Parathyroid adenoma (tissue), 2 donors: ENCODE measurements around the gene SVIL.
"Not testable (repeated sequence)": the region's sequence is repeated elsewhere in the genome, so short reads cannot be mapped to it uniquely, and the experiment has no call there.

Experiments
- H2AFZ ChIP-seq: fragments of 300-600 bp; sonication (generic); one replicate; pipeline ENCODE4 v1.7.0; 2017; ENCODE audit warnings: antibody characterized with exemption, mild to moderate bottlenecking
- H3K27ac ChIP-seq: fragments of 300-600 bp; sonication (generic); one replicate; pipeline ENCODE4 v1.7.0; 2017
- H3K27me3 ChIP-seq: fragments of 300-600 bp; sonication (generic); one replicate; pipeline ENCODE4 v1.7.0; 2017; ENCODE audit warnings: low read length; ENCODE audit not compliant: control insufficient read depth, insufficient read depth
- H3K36me3 ChIP-seq: fragments of 300-600 bp; sonication (generic); one replicate; pipeline ENCODE4 v1.7.0; 2017; ENCODE audit warnings: low read length; ENCODE audit not compliant: control insufficient read depth, insufficient read depth
- H3K4me1 ChIP-seq: fragments of 300-600 bp; sonication (generic); one replicate; pipeline ENCODE4 v1.7.0; 2017; ENCODE audit warnings: control low read depth
- H3K4me2 ChIP-seq: fragments of 300-600 bp; sonication (generic); one replicate; pipeline ENCODE4 v1.7.0; 2017; ENCODE audit warnings: low read length
- H3K4me3 ChIP-seq: fragments of 300-600 bp; sonication (generic); one replicate; pipeline ENCODE4 v1.7.0; 2017; ENCODE audit warnings: low read depth, low read length
- H3K79me2 ChIP-seq: fragments of 300-600 bp; sonication (generic); one replicate; pipeline ENCODE4 v1.7.0; 2017; ENCODE audit warnings: control low read depth
- H3K9ac ChIP-seq: fragments of 300-600 bp; sonication (generic); one replicate; pipeline ENCODE4 v1.7.0; 2017; ENCODE audit warnings: mild to moderate bottlenecking
- H3K9me3 ChIP-seq: fragments of 300-600 bp; sonication (generic); one replicate; pipeline ENCODE4 v1.7.0; 2017; ENCODE audit warnings: low read length; ENCODE audit not compliant: control insufficient read depth
- CTCF ChIP-seq: fragments of 300-600 bp; sonication (generic); IDR thresholded peaks from one replicate; pipeline ENCODE4 v1.7.0; 2017; ENCODE audit warnings: antibody characterized with exemption, mild to moderate bottlenecking
- donor health status: primary hyperparathyroidism.

Gene SVIL

DNA sequence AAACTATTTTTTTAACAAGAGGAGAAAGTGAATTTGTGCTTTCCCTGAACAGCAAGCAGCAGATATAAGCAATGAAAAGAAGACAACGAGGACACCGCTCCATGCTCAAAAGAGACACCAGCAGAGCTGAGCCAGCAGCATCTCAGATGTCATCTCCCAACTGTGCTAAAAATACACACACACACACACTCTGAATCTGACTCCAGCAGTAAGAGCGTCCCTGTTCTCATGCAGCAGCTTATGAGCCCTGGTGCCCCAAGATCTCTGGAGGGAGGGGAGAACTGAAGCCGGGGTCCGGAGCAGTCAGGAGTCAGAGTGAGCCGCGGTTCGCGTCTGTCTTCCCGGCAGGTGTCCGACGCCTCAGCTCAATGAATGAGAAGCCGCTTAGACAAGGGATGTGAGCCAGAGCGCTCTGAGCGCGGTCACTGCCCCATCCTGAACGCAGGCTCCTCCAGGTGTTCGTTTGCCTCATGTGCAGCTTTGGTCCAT lies 49.2 kb downstream of the SVIL start:
- Histone ChIP-seq H3K27ac (peak overlapping the region; percentile 31), H3K4me2 (peak overlapping the region; percentile 47), H3K79me2 (peaks cover 9% of the 10 kb centered on the region), H3K4me1 (peaks cover 21% of the 10 kb centered on the region), H3K9me3 (no peaks in the 10 kb centered on the region), H3K36me3 (no peaks in the 10 kb centered on the region), H3K27me3 (no peaks in the 10 kb centered on the region), H3K4me3 (no peak overlapping the region), H2AFZ (no peak overlapping the region), H3K9ac (no peak overlapping the region)
- TF ChIP-seq CTCF, result no peak

- no peak for TF ChIP-seq CTCF
- Histone ChIP-seq H3K4me2 (no peak overlapping the region), H3K4me3 (no peak overlapping the region), H2AFZ (no peak overlapping the region), H3K27me3 (no peaks in the 10 kb centered on the region), H3K27ac (no peak overlapping the region), H3K9me3 (no peaks in the 10 kb centered on the region), H3K79me2 (peaks cover 16% of the 10 kb centered on the region), H3K4me1 (peaks cover 16% of the 10 kb centered on the region), H3K9ac (no peak overlapping the region), H3K36me3 (no peaks in the 10 kb centered on the region)
Measured at GRCh38 chr10:29584436-29584835, 50.3 kb downstream of the SVIL start.

DNA sequence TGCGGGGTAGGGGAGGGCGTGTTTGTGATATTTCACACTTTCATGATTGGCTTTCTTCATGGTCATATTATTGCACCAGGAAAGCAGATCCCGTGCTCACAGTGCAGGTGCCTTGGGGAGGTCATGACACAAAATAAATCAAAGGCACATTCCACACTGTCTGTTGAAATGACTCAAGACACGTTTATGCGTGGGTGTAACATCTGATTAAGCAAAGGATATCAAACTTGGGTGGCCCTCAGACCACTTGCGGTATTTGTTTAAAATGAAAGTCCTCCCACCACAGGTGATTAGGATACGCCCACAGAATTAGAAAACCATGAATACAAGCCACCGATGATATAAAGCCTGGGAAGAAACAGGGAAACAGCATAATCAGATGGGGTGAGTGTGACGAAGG lies 51.1 kb downstream of the SVIL start:
- no peak overlapping the region for H3K27ac ChIP-seq
- no peak overlapping the region for H3K4me2 ChIP-seq
- peaks cover 10% of the 10 kb centered on the region for H3K4me1 ChIP-seq
- H3K9me3 ChIP-seq, result no peaks in the 10 kb centered on the region
- H3K4me3 ChIP-seq, result no peak overlapping the region
- no peak for TF ChIP-seq CTCF
- H3K27me3 ChIP-seq, result no peaks in the 10 kb centered on the region
- H3K9ac ChIP-seq, result no peak overlapping the region
- peaks cover 18% of the 10 kb centered on the region for H3K79me2 ChIP-seq
- no peak overlapping the region for H2AFZ ChIP-seq
- no peaks in the 10 kb centered on the region for H3K36me3 ChIP-seq

DNA sequence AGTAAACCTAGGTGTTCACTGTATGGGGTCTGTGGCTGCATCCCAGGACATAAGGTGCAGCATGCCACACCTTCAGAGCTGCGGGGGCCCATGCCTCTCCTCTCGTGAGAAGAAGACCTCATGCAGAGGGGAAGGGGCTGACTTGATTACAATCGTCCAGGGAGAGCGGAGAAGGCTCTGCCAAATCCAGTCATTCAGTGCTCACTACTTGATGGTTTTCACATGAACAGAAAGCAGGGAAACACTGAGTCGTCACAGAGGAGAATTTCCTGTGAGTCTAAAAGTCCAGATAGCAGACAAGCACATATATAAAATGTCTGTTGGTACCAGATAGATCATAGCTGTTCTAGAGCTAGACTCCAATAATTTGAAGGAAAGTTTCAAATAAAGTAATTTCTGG lies 52.0 kb downstream of the SVIL start:
- H3K4me1 ChIP-seq, H3K27ac ChIP-seq: not testable (repeated sequence)

DNA sequence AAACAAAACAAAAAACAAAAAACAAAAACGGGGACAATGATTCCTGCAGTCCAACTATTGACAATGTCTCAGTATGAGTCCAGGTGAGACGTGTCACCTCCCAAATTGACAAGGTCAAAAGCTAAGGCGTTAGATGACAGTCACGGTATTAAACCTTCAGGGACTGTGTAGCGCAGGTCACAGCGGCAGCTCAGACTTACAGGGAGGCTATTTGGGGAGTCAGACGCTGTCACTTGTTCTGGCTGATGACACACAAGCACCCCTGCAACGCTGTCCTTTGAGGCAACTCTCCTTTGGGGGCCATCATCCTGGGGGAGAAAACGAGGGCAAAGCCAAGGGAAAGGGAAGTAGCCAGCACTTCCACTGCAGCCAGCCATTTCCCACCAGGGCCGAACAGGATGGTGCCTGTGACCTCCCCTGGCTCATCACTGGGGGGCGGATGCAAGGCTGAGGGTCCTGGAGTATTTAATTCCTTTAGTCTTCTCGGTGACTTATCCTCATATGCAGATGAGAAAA lies 55.3 kb downstream of the SVIL start:
- peaks cover 28% of the 10 kb centered on the region for H3K79me2 ChIP-seq
- H3K27me3 ChIP-seq, result no peaks in the 10 kb centered on the region
- H3K9ac ChIP-seq, result no peak overlapping the region
- H3K9me3 ChIP-seq, result no peaks in the 10 kb centered on the region
- no peaks in the 10 kb centered on the region for H3K4me1 ChIP-seq
- no peak overlapping the region for H3K4me2 ChIP-seq
- no peak for TF ChIP-seq CTCF
- no peak overlapping the region for H3K27ac ChIP-seq
- H3K36me3 ChIP-seq, result no peaks in the 10 kb centered on the region
- H2AFZ ChIP-seq, result no peak overlapping the region
- H3K4me3 ChIP-seq, result no peak overlapping the region

More for the DNA sequence above, 52.0 kb downstream of the SVIL start:
- peaks cover 23% of the 10 kb centered on the region for H3K79me2 ChIP-seq
- H3K9ac ChIP-seq, H3K4me3 ChIP-seq, H3K4me2 ChIP-seq, H3K36me3 ChIP-seq, H3K9me3 ChIP-seq, H3K27me3 ChIP-seq, H2AFZ ChIP-seq: not testable (repeated sequence)
